K562 (cell line): ENCODE data around the gene SERPING1. TPM values are rescaled to one million over a fixed set of nuclear protein-coding genes. Genes with fewer than 3 reads are reported as not detected.

Experiments used
- ATAC-seq: fragments of 200-7000 bp; cut with Tn5 transposase; 3 replicates; pipeline ENCODE4 v1.9.1; 2020; ENCODE audit warnings: moderate library complexity
- BruUV-seq: library from RNA; stranded (reverse); fragments of 400-500 nt; replicated peaks from 2 replicates; lab custom pipeline; 2021; lab: Mats Ljungman, UMichigan
- CTCF ChIA-PET: fragments of 300-600 bp; formaldehyde crosslinking; extraction: SDS; loops from one replicate; lab custom pipeline; 2021; ENCODE audit warnings: low intra/inter-chr PET ratio; lab: Yijun Ruan, JAX
- POLR2A ChIA-PET: fragments of 300-600, 350-650 bp; sonication (Branson Sonifier 250); formaldehyde crosslinking; extraction: SDS; loops from one replicate; lab custom pipeline; 2021; ENCODE audit warnings: antibody characterized with exemption, inconsistent platforms; lab: Yijun Ruan, JAX
- DNase-seq, 4 experiments: peaks; one replicate each; pipeline versions ENCODE4 v3.0.0 to v3.0.0-alpha.2; 2011 to 2018; ENCODE audit warnings: low spot score in 3 of 4, mixed read lengths in 3 of 4; ENCODE audit errors: extremely low read depth in 1 of 4
- FAIRE-seq: peaks from 2 replicates; lab custom pipeline; 2011; peaks lifted over from hg19 to GRCh38; lab: Jason Lieb, UNC
- H2AFZ ChIP-seq: 2 replicates; pipeline ENCODE4 v1.6.0; 2011; ENCODE audit warnings: low read depth, low read length, control low read depth, inconsistent platforms
- H3K27ac ChIP-seq: fragments of 200-600 bp; 3 replicates; pipeline ENCODE4 v1.8.0; 2011; ENCODE audit warnings: low read depth, mild to moderate bottlenecking, control low read depth, inconsistent platforms, low read length, moderate library complexity, mixed read lengths; ENCODE audit errors: extremely low read depth
- H3K27me3 ChIP-seq, 2 experiments: fragments of 300-600 bp in 1 of 2; 2 replicates in 1 of 2; 3 replicates in 1 of 2; pipeline versions ENCODE4 v1.6.0 to v1.8.0; 2011; ENCODE audit warnings: inconsistent platforms in 2 of 2, low read length in 2 of 2, mild to moderate bottlenecking in 1 of 2, mixed read lengths in 1 of 2, moderate library complexity in 1 of 2; ENCODE audit not compliant: control insufficient read depth in 2 of 2, insufficient read depth in 2 of 2
- H3K36me3 ChIP-seq: fragments of 300-600 bp; 3 replicates; pipeline ENCODE4 v1.8.0; 2011; ENCODE audit warnings: mild to moderate bottlenecking, low read length, inconsistent platforms; ENCODE audit not compliant: control insufficient read depth, insufficient read depth
- H3K4me1 ChIP-seq, 2 experiments: fragments of 200-600 bp in 1 of 2; replicated peaks in 1 of 2; 2 replicates in 1 of 2; 3 replicates in 1 of 2; pipeline versions ENCODE4 v1.5.1 to v1.8.0; 2011; ENCODE audit warnings: inconsistent platforms in 2 of 2, low read length in 2 of 2, mild to moderate bottlenecking in 1 of 2, mixed read lengths in 1 of 2, moderate library complexity in 1 of 2; ENCODE audit not compliant: control insufficient read depth in 2 of 2, insufficient read depth in 2 of 2
- H3K4me2 ChIP-seq: 2 replicates; pipeline ENCODE4 v1.6.1; 2011; ENCODE audit warnings: low read length, control low read depth, inconsistent platforms, mixed read lengths; ENCODE audit not compliant: insufficient read depth
- H3K4me3 ChIP-seq: fragments of 200-600 bp; sonication (generic), shearing (Covaris generic); 2 replicates; pipeline ENCODE4 v1.5.1; 2016; ENCODE audit warnings: control low read depth, inconsistent platforms
- H3K79me2 ChIP-seq: fragments of 200-600 bp; 3 replicates; pipeline ENCODE4 v1.8.0; 2011; ENCODE audit warnings: low read length, inconsistent platforms; ENCODE audit not compliant: control insufficient read depth, insufficient read depth
- H3K9ac ChIP-seq, 2 experiments: 2 replicates each; pipeline versions ENCODE4 v1.6.0 to v1.6.1; 2011; ENCODE audit warnings: low read depth in 2 of 2, low read length in 2 of 2, control low read depth in 1 of 2, inconsistent platforms in 1 of 2, mild to moderate bottlenecking in 1 of 2, mixed read lengths in 1 of 2; ENCODE audit not compliant: insufficient read depth in 1 of 2
- H3K9me1 ChIP-seq: one replicate; pipeline ENCODE4 v1.6.0; 2011; ENCODE audit warnings: inconsistent platforms, mild to moderate bottlenecking, low read length, moderate library complexity; ENCODE audit not compliant: control insufficient read depth, insufficient read depth
- H3K9me3 ChIP-seq: replicated peaks from 2 replicates; pipeline ENCODE4 v1.5.1; 2011; ENCODE audit warnings: low read depth, low read length, inconsistent platforms; ENCODE audit not compliant: control insufficient read depth, insufficient read depth
- H4K20me1 ChIP-seq: replicated peaks from 2 replicates; pipeline ENCODE4 v1.6.1; 2011; ENCODE audit warnings: low read length, inconsistent platforms, mixed read lengths; ENCODE audit not compliant: control insufficient read depth, insufficient read depth
- C11orf30 ChIP-seq: fragments of 450-650 bp; IDR thresholded peaks from 2 replicates; pipeline ENCODE4 v1.6.1; 2016; ENCODE audit warnings: low read depth, mild to moderate bottlenecking
- CTCFL ChIP-seq: IDR thresholded peaks from 2 replicates; pipeline ENCODE4 v1.6.1; 2011; ENCODE audit warnings: borderline replicate concordance, low read depth, mild to moderate bottlenecking, moderate library complexity, low read length; ENCODE audit not compliant: insufficient read depth, poor library complexity, severe bottlenecking
- GABPB1 ChIP-seq: sonication (generic); formaldehyde crosslinking; IDR thresholded peaks from 2 replicates; pipeline ENCODE4 v1.8.0; 2022; ENCODE audit warnings: mild to moderate bottlenecking, missing genetic modification reagents
- HLTF ChIP-seq: fragments of 450-650 bp; IDR thresholded peaks from 2 replicates; pipeline ENCODE4 v1.6.1; 2016
- JUN ChIP-seq, 2 experiments: sonication (generic) in 1 of 2; formaldehyde crosslinking in 1 of 2; IDR thresholded peaks; 2 replicates each; pipeline versions ENCODE4 v1.6.1 to v1.8.0; 2012 to 2022; ENCODE audit warnings: borderline replicate concordance in 2 of 2, mild to moderate bottlenecking in 2 of 2, improper control_type of control experiment in 1 of 2, low read depth in 1 of 2, low read length in 1 of 2, missing genetic modification reagents in 1 of 2
- MEIS2 ChIP-seq: fragments of 450-650 bp; IDR thresholded peaks from 2 replicates; pipeline ENCODE4 v1.6.1; 2014; ENCODE audit warnings: mild to moderate bottlenecking; ENCODE audit not compliant: partially characterized antibody
- RBM39 ChIP-seq: fragments of 200-400 bp; formaldehyde crosslinking; optimal IDR thresholded peaks from 2 replicates; pipeline ENCODE3; 2018; ENCODE audit warnings: low read depth, low read length
- WGBS: fragments of 100-300 bp; shearing (Covaris generic); methylation state at CpG from one replicate; pipeline ENCODE4 v1.1.6; 2016; ENCODE audit warnings: low coverage, mixed read lengths; ENCODE audit not compliant: insufficient coverage; ENCODE audit errors: missing lambda C conversion rate; 5-methylcytosine and 5-hydroxymethylcytosine counted together
- in situ Hi-C: fragments of 300-500 bp; cut with MboI; formaldehyde crosslinking; loops from 4 replicates; pipeline ENCODE4 v1.15.0; 2018; ENCODE audit warnings: inconsistent platforms, mixed read lengths
- intact Hi-C: fragments of 100-400 bp; cut with micrococcal nuclease; formaldehyde crosslinking; loops from 2 replicates; pipeline ENCODE4 v1.14.2; 2022
- polyA plus RNA-seq, 8 experiments: library from polyadenylated mRNA; depleted of rRNA in 4 of 8; stranded (reverse) in 5 of 8; unstranded in 3 of 8; fragments of >200 nt; fragmentation: Nextera tagmentation in 2 of 8; fragmentation: Illumina TruSeq in 1 of 8; extraction: Ambion mirVana in 2 of 8; extraction: Trizol in 1 of 8; gene quantifications; 2 replicates each; pipeline versions ENCODE4 v1.2.1 to v1.2.3, GENCODE V29; 2011 to 2014; ENCODE audit warnings: inconsistent platforms in 1 of 8, missing spikeins in 1 of 8
- total RNA-seq, 7 experiments: library from RNA; depleted of rRNA in 6 of 7; stranded (reverse); fragments of >200 nt in 6 of 7; fragmentation: Illumina TruSeq in 2 of 7; extraction: Trizol in 2 of 7; gene quantifications; 2 replicates each; pipeline versions ENCODE4 v1.2.1 to v1.2.3, GENCODE V29; 2011 to 2021; ENCODE audit warnings: low replicate concordance in 1 of 7
- TF ChIP-seq, protein P1 (sequence below): fragments of 450-650 bp; IDR thresholded peaks from 2 replicates; pipeline ENCODE4 v1.6.1; 2016; ENCODE audit warnings: low read depth, mild to moderate bottlenecking, moderate library complexity
- TF ChIP-seq, protein P2 (sequence below): fragments of 450-650 bp; formaldehyde crosslinking; IDR thresholded peaks from 2 replicates; pipeline ENCODE4 v1.4.0; 2022; ENCODE audit warnings: missing genetic modification characterization
- TF ChIP-seq, protein P3 (sequence below): fragments of 450-650 bp; formaldehyde crosslinking; IDR thresholded peaks from 2 replicates; pipeline ENCODE4 v1.4.0; 2020; ENCODE audit warnings: mild to moderate bottlenecking

SERPING1 gene
- total and polyA plus RNA-seq, 9 of the 15 experiments (the other 6 are each of a cell fraction or from before 2014, with no cell fraction given) = 0.10 to 1.00 (median 0.21) TPM; not detected in 2

DNA sequence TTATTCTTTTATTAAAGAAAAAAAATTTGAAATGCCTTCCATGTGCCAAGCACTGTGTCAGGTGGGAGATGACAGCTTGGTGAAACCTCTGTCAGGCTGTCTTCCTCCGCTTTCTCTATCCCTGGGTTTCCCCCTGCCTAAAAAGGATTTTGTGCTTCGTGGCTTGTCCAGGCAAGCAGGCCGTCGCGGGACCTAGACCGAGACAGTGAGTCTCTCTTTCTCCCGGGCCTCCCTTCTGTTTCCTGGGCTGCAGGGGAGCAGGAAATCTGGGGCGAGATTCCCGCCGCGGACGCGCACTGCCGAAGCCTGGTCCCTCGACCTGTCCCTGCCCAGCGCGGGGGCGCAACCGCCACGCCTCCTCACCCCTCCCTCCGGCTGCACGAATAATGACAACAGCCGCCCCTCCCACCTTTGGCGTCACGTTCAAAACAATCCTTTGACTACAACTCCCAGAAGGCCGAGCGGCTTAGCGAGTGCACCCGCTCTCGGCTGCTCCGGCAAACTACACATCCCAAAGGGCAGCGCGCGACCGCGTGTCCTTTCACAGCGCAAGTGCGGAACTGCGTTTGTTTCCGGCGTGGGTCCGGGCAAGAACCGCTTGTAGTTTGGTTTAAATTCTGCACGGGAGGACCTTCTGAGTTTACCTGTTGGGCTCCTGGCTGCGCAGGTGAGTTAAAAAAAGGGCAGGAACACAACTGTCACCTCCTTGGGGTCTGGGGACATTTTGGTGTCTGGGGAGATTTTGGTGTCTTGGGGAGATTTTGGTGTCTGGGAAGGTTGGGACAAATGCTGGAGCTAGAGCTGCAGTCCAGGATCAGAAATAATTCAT is 59.9 kb downstream of the SERPING1 start, which contains the start of gene CLP1:
Gene CLP1, plus strand, starts transcription at position 569 of the 829 bp plus-strand sequence. CDS start 1,715 bp downstream, outside the sequence.
- ATAC-seq (peak; percentile 99), DNase-seq (peak; percentile 94 to 100 (median 96)), FAIRE-seq (peak; percentile 97)
- Histone ChIP-seq H3K4me2 (peak within 1 kb of the TSS; percentile 98), H2AFZ (peak within 1 kb of the TSS; percentile 97), H3K9me1 (no peaks in the 10 kb centered on the region), H3K4me1 (peaks cover 4 to 11% of the 10 kb centered on the region in 2 experiments; a peak in 3 of 5 replicates), H3K27me3 (no peaks in the 10 kb centered on the region), H3K79me2 (peaks cover 23% of the 10 kb centered on the region), H3K36me3 (peaks cover 33% of the 10 kb centered on the region; the same call in 2 of the 3 replicates), H3K27ac (peak within 1 kb of the TSS; percentile 74), H3K9ac (peak within 1 kb of the TSS; percentile 88 to 89), H4K20me1 (no peaks in the 10 kb centered on the region), H3K4me3 (peak within 1 kb of the TSS; percentile 76), H3K9me3 (no peaks in the 10 kb centered on the region)
- POLR2A ChIA-PET = interaction anchor here (0.7 to 1.7 kb wide), 3 partner anchors 10 to 173 kb away, joined by 3 to 6 read pairs (median 3); no protein-coding TSS in a partner anchor
- WGBS = 2% methylated on average over 36 of the region's 45 CpGs
- no TSS peak for BruUV-seq
- intact Hi-C loops = no loop called here
- in situ Hi-C loops = loop anchor here (25.0 kb wide), 1 partner anchor 855 kb away; the partner anchor contains the start of gene OR5B21
- CTCF ChIA-PET = interaction anchor here (1.0 kb wide), 1 partner anchor 199 kb away, joined by 4 read pairs; no protein-coding TSS in a partner anchor
- TF ChIP-seq, protein P1, sequence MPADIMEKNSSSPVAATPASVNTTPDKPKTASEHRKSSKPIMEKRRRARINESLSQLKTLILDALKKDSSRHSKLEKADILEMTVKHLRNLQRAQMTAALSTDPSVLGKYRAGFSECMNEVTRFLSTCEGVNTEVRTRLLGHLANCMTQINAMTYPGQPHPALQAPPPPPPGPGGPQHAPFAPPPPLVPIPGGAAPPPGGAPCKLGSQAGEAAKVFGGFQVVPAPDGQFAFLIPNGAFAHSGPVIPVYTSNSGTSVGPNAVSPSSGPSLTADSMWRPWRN = no peak
- TF ChIP-seq GABPB1 (peak; percentile 85; the same call in 1 of the 2 replicates), HLTF (no peak), RBM39 (no peak), C11orf30 (peak; percentile 75), CTCFL (no peak), MEIS2 (peak; percentile 57), JUN (IDR thresholded peaks at IDR 0.05; ENCODE audit: borderline replicate concordance, low read depth, low read length) (peak; percentile 64; the same call in 1 of the 2 replicates), JUN (CRISPR knock-in tag; IDR thresholded peaks at IDR 0.05; ENCODE audit: borderline replicate concordance) (no peak; the same call in 1 of the 2 replicates)
- TF ChIP-seq, protein P2, sequence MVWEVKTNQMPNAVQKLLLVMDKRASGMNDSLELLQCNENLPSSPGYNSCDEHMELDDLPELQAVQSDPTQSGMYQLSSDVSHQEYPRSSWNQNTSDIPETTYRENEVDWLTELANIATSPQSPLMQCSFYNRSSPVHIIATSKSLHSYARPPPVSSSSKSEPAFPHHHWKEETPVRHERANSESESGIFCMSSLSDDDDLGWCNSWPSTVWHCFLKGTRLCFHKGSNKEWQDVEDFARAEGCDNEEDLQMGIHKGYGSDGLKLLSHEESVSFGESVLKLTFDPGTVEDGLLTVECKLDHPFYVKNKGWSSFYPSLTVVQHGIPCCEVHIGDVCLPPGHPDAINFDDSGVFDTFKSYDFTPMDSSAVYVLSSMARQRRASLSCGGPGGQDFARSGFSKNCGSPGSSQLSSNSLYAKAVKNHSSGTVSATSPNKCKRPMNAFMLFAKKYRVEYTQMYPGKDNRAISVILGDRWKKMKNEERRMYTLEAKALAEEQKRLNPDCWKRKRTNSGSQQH (CRISPR knock-in tag) = 0 out of 2 replicates have a peak, but pooled peaks have one; percentile 50
- TF ChIP-seq, protein P3, sequence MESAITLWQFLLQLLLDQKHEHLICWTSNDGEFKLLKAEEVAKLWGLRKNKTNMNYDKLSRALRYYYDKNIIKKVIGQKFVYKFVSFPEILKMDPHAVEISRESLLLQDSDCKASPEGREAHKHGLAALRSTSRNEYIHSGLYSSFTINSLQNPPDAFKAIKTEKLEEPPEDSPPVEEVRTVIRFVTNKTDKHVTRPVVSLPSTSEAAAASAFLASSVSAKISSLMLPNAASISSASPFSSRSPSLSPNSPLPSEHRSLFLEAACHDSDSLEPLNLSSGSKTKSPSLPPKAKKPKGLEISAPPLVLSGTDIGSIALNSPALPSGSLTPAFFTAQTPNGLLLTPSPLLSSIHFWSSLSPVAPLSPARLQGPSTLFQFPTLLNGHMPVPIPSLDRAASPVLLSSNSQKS = no peak
